ENCODE measurements around the gene LILRA1. TPM values are rescaled to one million over a fixed set of nuclear protein-coding genes. Genes with fewer than 3 reads are reported as not detected.
"Not testable (repeated sequence)": the region's sequence is repeated elsewhere in the genome, so short reads cannot be mapped to it uniquely, and the experiment has no call there.

The LILRA1 gene
- total RNA-seq (2016; rRNA removed; fragmentation: Illumina TruSeq; extraction: Trizol) (not detected in 2 replicates), polyA plus RNA-seq (2011; rRNA removed) (not detected in 2 replicates), polyA minus RNA-seq (2011; rRNA and poly(A)+ RNA removed; ENCODE audit: low replicate concordance) (not detected in 2 replicates), Bru-seq, nascent RNA (not detected), BruChase-seq, experiment 1, labeled RNA remaining after a 6-hour chase (not detected), BruChase-seq, experiment 2, labeled RNA remaining after a 2-hour chase (not detected)
- not detected in 2 replicates for total RNA-seq (2016; cell fraction: cytosol; rRNA removed; fragmentation: Illumina TruSeq; extraction: Trizol; ENCODE audit: low read depth)
- total RNA-seq (2016; cell fraction: insoluble cytoplasmic fraction; rRNA removed; fragmentation: Illumina TruSeq; extraction: Trizol), result not detected in 2 replicates
- not detected in 2 replicates for total RNA-seq (2016; cell fraction: membrane; rRNA removed; fragmentation: Illumina TruSeq; extraction: Trizol)
- total RNA-seq (2016; cell fraction: nucleus; rRNA removed; fragmentation: Illumina TruSeq; extraction: Trizol), result not detected in 2 replicates
- not detected in 2 replicates for polyA plus RNA-seq (2011; cell fraction: cytosol; rRNA removed)
- not detected in 2 replicates for polyA plus RNA-seq (2011; cell fraction: nucleus; rRNA removed)
- not detected in 2 replicates for polyA plus RNA-seq (2012)
- polyA plus RNA-seq (2016; cell fraction: cytosol; fragmentation: Illumina TruSeq; extraction: Trizol; ENCODE audit: low read depth), result not detected in 2 replicates
- not detected in 2 replicates for polyA plus RNA-seq (2016; cell fraction: insoluble cytoplasmic fraction; fragmentation: Illumina TruSeq; extraction: Trizol; ENCODE audit: low read depth)
- not detected in 2 replicates for polyA plus RNA-seq (2016; cell fraction: membrane; fragmentation: Illumina TruSeq; extraction: Trizol; ENCODE audit: low read depth)
- polyA plus RNA-seq (2016; cell fraction: nucleus; fragmentation: Illumina TruSeq; extraction: Trizol; ENCODE audit: insufficient read depth, low read depth), result not detected in 2 replicates
- not detected in 2 replicates for polyA minus RNA-seq (2011; cell fraction: cytosol; rRNA and poly(A)+ RNA removed)
- polyA minus RNA-seq (2011; cell fraction: nucleus; rRNA and poly(A)+ RNA removed), result not detected in 2 replicates
- long read RNA-seq, experiment 1, result 0 reads
- long read RNA-seq, experiment 2, result 0 reads

DNA sequence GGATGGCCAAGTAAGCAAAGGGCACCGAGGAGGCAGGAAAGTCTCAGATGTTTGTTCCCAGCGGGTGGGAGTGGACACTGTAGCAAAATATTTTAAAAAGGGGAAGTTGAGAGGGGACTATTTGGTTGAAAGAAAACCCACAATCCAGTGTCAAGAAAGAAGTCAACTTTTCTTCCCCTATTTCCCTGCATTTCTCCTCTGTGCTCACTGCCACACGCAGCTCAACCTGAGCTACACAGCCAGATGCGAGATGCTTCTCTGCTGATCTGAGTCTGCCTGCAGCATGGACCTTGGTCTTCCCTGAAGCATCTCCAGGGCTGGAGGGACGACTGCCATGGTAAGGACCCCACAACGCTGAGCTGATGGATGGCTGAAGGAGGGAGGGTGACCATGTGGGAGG is at the start of gene LILRA1:
TSS of gene LILRA1 (plus strand) at position 188 of the 400 bp plus-strand sequence. CDS start 613 bp downstream, outside the sequence.
- peaks cover 5 to 18% of the 10 kb centered on the region in 2 experiments; a peak in 4 of 5 replicates for H3K27me3 ChIP-seq (ENCODE audit: control insufficient read depth in 1 of 2, insufficient read depth in 2 of 2, low read length in 2 of 2)
- H2AFZ ChIP-seq (ENCODE audit: low read length); FAIRE-seq; H3K4me2 ChIP-seq (ENCODE audit: low read depth, low read length); H3K4me3 ChIP-seq (replicated peaks in 1 of 3; ENCODE audit: insufficient read depth in 1 of 3, low read depth in 2 of 3, low read length in 3 of 3); in situ Hi-C loops (cut with HindIII; ENCODE audit: extremely low pct_ligation_motif_present, low pct_unique_long_range_greater_than_20kb); H3K4me1 ChIP-seq (ENCODE audit: insufficient read depth, low read length); H4K20me1 ChIP-seq (ENCODE audit: insufficient read depth, low read length); intact Hi-C loops (cut with micrococcal nuclease; ENCODE audit: unreplicated experiment); BruUV-seq (replicated peaks); ATAC-seq; CTCF ChIA-PET (ENCODE audit: low intra/inter-chr PET ratio, low total read pairs); H3K9ac ChIP-seq (ENCODE audit: insufficient read depth, low read depth, low read length); POLR2A ChIA-PET; DNase-seq (ENCODE audit: low spot score); H3K79me2 ChIP-seq (ENCODE audit: insufficient read depth, low read length); H3K36me3 ChIP-seq (replicated peaks in 1 of 2; ENCODE audit: control insufficient read depth in 1 of 2, insufficient read depth in 2 of 2, low read length in 2 of 2); H3K9me3 ChIP-seq (ENCODE audit: low read length); H3K27ac ChIP-seq (ENCODE audit: extremely low read length, insufficient read depth, low read length): not testable (repeated sequence)
- WGBS (ENCODE audit: low lambda C conversion rate), result 9% methylated on average over 5 of the region's 6 CpGs

DNA sequence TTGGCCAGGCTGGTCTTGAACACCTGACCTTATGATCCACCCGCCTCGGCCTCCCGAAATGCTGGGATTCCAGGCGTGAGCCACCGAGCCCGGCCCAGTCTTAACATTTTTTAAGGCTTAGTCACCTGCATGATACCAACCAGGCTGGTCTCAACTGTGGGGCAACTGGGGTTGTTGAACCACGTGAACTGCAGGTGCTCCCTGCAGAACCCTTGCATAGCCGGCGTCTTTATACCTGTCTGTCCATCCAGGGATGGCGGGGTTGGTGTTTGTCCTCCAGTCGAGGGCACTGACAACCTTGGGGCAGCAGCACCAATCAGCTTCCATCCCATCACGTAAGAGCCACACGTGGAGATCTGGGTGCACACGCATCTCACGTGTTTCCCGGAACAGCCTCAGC is 44.6 kb upstream of the LILRA1 start:
- ATAC-seq, result no peak
- no peak for FAIRE-seq
- in situ Hi-C loops (cut with HindIII; ENCODE audit: extremely low pct_ligation_motif_present, low pct_unique_long_range_greater_than_20kb), result no loop called here
- no peak for TF ChIP-seq ZNF790 (CRISPR knock-in tag; IDR thresholded peaks at IDR 0.05; ENCODE audit: borderline replicate concordance)
- TF ChIP-seq RXRA (CRISPR knock-in tag; IDR thresholded peaks at IDR 0.05), result no peak
- no peak for TF ChIP-seq PHF21A (CRISPR knock-in tag; IDR thresholded peaks at IDR 0.05)
- no peak for TF ChIP-seq PRPF4 (IDR thresholded peaks at IDR 0.05; ENCODE audit: low read depth, low read length, poor library complexity, severe bottlenecking)
- no peak for TF ChIP-seq PHF5A (CRISPR knock-in tag; IDR thresholded peaks at IDR 0.05; ENCODE audit: low read depth, unreplicated experiment)
- no peak for TF ChIP-seq BRD4 (CRISPR knock-in tag; IDR thresholded peaks at IDR 0.05)
- TF ChIP-seq, protein P1, sequence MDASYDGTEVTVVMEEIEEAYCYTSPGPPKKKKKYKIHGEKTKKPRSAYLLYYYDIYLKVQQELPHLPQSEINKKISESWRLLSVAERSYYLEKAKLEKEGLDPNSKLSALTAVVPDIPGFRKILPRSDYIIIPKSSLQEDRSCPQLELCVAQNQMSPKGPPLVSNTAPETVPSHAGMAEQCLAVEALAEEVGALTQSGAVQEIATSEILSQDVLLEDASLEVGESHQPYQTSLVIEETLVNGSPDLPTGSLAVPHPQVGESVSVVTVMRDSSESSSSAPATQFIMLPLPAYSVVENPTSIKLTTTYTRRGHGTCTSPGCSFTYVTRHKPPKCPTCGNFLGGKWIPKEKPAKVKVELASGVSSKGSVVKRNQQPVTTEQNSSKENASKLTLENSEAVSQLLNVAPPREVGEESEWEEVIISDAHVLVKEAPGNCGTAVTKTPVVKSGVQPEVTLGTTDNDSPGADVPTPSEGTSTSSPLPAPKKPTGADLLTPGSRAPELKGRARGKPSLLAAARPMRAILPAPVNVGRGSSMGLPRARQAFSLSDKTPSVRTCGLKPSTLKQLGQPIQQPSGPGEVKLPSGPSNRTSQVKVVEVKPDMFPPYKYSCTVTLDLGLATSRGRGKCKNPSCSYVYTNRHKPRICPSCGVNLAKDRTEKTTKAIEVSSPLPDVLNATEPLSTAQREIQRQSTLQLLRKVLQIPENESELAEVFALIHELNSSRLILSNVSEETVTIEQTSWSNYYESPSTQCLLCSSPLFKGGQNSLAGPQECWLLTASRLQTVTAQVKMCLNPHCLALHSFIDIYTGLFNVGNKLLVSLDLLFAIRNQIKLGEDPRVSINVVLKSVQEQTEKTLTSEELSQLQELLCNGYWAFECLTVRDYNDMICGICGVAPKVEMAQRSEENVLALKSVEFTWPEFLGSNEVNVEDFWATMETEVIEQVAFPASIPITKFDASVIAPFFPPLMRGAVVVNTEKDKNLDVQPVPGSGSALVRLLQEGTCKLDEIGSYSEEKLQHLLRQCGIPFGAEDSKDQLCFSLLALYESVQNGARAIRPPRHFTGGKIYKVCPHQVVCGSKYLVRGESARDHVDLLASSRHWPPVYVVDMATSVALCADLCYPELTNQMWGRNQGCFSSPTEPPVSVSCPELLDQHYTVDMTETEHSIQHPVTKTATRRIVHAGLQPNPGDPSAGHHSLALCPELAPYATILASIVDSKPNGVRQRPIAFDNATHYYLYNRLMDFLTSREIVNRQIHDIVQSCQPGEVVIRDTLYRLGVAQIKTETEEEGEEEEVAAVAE (CRISPR knock-in tag; IDR thresholded peaks at IDR 0.05; ENCODE audit: borderline replicate concordance), result no peak
- TF ChIP-seq ZSCAN21 (CRISPR knock-in tag; IDR thresholded peaks at IDR 0.05; ENCODE audit: borderline replicate concordance), result no peak
- TF ChIP-seq TGIF2 (CRISPR knock-in tag; IDR thresholded peaks at IDR 0.05), result no peak
- TF ChIP-seq ZNF138 (CRISPR knock-in tag; IDR thresholded peaks at IDR 0.05; ENCODE audit: low read depth), result no peak
- TF ChIP-seq NR2F6 (IDR thresholded peaks at IDR 0.05), result no peak
- no peak for TF ChIP-seq NR2F6 (CRISPR knock-in tag; IDR thresholded peaks at IDR 0.05)

More for the DNA sequence above, 44.6 kb upstream of the LILRA1 start:
- no peaks in the 10 kb centered on the region for H3K4me1 ChIP-seq (ENCODE audit: insufficient read depth, low read length)
- no peak overlapping the region for H3K9ac ChIP-seq (ENCODE audit: insufficient read depth, low read depth, low read length)
- no peaks in the 10 kb centered on the region for H4K20me1 ChIP-seq (ENCODE audit: insufficient read depth, low read length)
- POLR2A ChIA-PET, result no interaction called here
- H2AFZ ChIP-seq (ENCODE audit: low read length), result no peak overlapping the region
- H3K27me3 ChIP-seq (ENCODE audit: control insufficient read depth in 1 of 2, insufficient read depth in 2 of 2, low read length in 2 of 2), result no peaks in the 10 kb centered on the region
- H3K36me3 ChIP-seq (replicated peaks in 1 of 2; ENCODE audit: control insufficient read depth in 1 of 2, insufficient read depth in 2 of 2, low read length in 2 of 2), result no peaks in the 10 kb centered on the region
- CTCF ChIA-PET (ENCODE audit: low intra/inter-chr PET ratio, low total read pairs), result no interaction called here
- no peaks in the 10 kb centered on the region for H3K79me2 ChIP-seq (ENCODE audit: insufficient read depth, low read length)
- no peaks in the 10 kb centered on the region for H3K9me3 ChIP-seq (ENCODE audit: low read length)
- no TSS peak for BruUV-seq (replicated peaks)
- no peak overlapping the region for H3K4me2 ChIP-seq (ENCODE audit: low read depth, low read length)
- 53% methylated on average over 14 of the region's 16 CpGs for WGBS (ENCODE audit: low lambda C conversion rate)
- intact Hi-C loops (cut with micrococcal nuclease; ENCODE audit: unreplicated experiment), result no loop called here
- DNase-seq (ENCODE audit: low spot score), result no peak
- no peak overlapping the region for H3K4me3 ChIP-seq (replicated peaks in 1 of 3; ENCODE audit: insufficient read depth in 1 of 3, low read depth in 2 of 3, low read length in 3 of 3)
- no peak overlapping the region for H3K27ac ChIP-seq (ENCODE audit: extremely low read length, insufficient read depth, low read length)

All from HepG2 (cell line).